HG03039 (cell line): Measurements from ENCODE around the gene PCDH7.

ENCODE experiments used
- ATAC-seq: cut with Tn5 transposase; IDR thresholded peaks from one replicate; pipeline ENCODE4 v1.9.1; 2021; ENCODE audit warnings: mild to moderate bottlenecking, moderate library complexity; ENCODE audit not compliant: unreplicated experiment

Gene PCDH7

GRCh38 chr4:30726090-30726675 is 6.0 kb downstream of the PCDH7 start:
- ATAC-seq = no peak

DNA sequence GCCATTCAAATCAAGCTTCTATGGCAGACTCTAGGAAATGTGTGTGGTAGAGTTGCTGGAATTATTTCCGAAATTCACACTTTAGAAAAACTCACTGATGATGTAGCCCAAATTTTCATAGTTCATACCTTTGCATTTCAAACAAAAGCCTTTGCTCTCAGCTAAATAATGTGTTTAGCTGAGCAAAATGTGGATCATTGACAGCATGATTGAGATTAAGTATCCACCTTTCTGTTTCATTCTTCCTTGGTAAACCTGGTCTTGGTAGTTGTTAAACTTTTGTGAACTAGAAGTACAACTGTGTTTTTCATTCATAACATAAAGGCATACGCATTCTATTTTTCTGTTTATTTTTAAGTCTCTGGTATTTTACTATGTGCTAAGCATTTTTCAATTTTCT is 7.2 kb downstream of the PCDH7 start:
- no peak for ATAC-seq

DNA sequence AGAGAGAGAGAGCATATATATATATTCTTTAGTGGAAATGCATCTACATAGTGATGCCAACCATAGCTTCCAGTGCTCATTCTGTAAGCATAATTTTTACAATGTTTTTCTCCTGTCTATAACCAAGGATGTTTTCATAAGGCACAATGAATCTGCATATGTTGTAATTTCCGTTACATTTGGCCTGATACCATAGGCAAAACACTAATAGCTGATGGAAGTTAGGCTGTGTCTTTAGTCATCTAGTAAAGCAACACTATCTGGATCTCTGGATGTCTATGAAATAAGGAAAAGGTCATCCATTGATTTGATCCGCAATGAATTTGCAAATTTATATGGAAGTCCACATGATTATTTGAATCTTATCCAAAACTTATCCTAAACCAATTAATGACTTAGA is 8.1 kb downstream of the PCDH7 start:
- ATAC-seq = no peak

- ATAC-seq = no peak
Measured at GRCh38 chr4:30743897-30744296, 23.7 kb downstream of the PCDH7 start.

DNA sequence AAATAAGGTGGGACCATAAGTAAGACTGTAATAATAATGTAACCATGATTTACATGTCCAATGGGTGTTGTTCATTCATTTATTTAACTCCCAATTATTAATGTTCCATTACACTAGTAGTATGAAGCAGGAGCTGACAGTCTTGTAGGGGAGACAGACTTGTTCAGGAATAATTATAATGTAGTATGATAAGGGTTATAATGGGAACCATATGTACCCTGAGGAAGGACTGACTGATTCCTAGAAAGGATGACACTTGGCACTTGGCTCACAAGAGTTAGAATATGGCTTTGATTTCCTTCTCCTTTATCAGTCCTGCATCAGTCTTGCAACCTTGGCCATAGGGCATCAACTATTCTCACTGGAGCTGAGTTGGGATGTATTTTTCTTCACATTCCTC is 24.2 kb downstream of the PCDH7 start:
- ATAC-seq = no peak

DNA sequence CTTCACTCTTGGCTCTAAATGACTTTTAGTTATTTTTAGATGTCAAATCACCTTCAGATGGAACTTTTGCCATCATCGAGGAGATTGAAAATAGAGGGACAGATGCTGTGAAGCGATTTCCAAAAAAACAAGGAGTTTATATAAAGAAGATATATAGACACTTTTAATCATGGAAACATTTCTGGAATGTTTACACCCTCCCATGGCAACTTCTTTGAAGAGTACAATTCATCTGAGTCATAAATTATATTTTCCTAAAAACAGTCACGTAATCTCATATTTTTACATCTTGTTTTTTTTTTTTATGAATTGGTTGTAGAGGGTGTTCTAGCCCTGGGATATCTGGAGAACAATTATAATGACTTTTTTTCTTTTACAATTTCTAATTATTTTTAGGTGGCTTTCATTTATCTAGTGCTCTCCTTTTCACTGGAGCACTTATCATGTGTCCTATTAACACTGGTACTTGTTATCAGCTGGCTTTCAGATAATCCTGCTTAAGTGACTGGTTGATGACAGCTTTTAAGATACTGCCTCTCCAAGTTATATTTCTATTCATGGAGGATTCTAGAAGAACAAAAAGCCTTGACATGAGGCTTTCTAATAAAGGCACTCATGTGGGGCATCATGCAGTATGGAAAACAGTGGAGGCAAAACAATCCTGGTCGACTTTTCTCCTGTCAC is 24.9 kb downstream of the PCDH7 start:
- no peak for ATAC-seq

- no peak for ATAC-seq
Measured at GRCh38 chr4:30746735-30747134, 26.6 kb downstream of the PCDH7 start.

DNA sequence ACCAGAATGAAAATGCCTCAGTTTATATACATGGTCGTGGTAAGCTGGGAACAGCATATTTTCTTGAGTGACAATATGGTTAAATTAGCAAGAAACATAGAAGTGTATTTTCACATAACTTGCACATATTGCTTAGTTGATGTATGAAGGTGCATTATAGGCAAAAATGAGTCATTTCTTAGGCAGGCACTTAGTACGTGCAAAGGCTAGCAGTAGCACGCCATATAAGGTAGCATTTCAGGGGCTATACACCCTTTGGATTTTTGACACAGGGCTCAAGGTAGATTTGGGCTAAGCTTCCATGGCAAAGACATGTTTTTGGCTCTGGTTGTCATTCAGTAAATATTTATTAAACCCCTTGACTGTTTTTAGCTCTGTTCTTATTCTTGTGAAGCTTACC is 33.1 kb downstream of the PCDH7 start:
- no peak for ATAC-seq

DNA sequence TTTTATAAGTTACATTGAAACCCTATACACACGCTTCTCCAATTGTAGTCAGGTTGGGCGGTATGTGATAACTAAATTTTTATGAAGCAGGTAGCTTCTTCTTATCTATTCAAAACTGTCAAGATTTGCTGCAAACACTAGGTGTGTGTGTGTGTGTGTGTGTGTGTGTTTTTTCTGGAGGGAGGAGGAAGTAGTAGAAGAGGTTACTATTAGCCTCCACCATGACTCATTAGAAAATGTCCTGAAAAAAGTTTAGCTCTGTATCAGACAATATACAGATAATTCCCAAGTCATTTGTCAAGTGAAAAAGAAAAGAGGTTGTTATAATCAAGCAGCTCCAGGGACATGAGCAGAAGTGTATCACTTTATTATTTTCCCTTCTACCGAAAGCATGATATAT is 33.9 kb downstream of the PCDH7 start:
- ATAC-seq = no peak

DNA sequence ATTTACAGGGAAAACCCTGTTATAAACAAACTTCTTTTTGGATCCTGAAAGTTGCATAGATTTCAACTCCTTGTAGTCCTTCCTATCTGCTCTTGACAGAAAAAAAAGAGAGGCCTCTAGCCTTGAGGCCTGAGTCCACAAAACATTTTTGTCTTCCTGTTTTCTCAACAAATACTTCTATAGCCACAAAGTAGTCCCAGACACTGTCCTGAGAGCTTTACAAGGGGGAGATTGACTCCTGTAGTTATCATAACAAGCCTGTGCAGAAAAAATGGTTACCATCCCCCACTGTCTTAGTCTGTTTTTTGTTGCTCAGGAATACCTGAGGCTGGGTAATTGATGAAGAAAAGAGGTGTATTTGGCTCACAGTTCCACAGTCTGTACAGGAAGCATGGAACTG is 35.2 kb downstream of the PCDH7 start:
- no peak for ATAC-seq

- no peak for ATAC-seq
Measured at GRCh38 chr4:30756553-30756952, 36.4 kb downstream of the PCDH7 start.

DNA sequence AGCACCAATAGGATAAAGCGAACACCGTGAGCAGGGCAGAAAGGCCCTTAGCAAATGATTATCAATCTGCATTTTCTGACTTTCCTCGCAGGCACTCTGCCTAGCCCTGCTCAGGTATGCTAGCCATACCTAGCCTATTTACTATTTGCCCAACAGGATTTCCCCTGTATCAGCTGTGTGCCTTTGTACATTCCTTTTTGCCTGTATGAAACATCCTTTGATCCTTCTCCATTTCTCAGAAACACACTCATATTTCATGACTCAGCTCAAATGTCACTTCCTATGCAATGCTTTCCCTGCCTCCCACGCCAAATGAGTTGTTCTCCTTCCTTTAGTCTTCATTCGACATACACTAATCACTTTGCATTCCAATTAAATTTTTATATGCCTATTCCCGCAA is 37.2 kb downstream of the PCDH7 start:
- no peak for ATAC-seq

GRCh38 chr4:30760551-30760950 is 40.4 kb downstream of the PCDH7 start:
- ATAC-seq = no peak

GRCh38 chr4:30763321-30763727 is 43.2 kb downstream of the PCDH7 start:
- ATAC-seq = no peak

GRCh38 chr4:30765022-30765421 is 44.9 kb downstream of the PCDH7 start:
- ATAC-seq = no peak

DNA sequence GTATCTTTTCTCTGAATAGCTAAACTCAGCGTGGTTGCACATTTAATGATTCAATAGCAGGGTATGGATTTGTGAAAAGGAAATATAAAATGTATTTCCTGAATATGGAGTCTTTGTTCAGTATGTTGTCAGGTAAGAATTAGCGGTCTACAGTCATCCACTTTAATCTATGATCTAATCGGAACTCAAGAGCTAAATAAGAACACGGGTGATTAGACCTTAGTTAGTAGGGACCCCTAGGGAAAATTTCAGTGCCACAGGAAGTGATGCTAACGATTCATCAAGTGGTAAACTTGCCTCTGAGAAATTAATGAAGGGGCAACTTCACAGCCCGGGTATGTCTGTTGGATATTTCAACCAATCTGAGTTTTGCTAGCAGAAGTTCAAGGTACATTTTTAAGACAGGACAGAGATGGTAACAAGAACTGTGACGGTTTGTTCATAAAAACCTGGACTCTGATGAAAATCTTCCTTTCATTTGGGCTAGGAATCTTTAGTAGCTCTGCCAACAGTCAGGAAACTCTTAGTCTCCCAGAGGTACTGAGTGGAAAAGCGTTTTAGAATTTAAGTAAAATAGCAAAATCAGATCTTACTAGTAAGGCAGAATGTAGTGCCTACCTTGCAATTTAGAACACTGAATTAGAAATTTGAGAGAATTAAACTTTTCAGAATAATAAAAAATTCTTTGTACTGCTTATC is 47.1 kb downstream of the PCDH7 start:
- no peak for ATAC-seq

DNA sequence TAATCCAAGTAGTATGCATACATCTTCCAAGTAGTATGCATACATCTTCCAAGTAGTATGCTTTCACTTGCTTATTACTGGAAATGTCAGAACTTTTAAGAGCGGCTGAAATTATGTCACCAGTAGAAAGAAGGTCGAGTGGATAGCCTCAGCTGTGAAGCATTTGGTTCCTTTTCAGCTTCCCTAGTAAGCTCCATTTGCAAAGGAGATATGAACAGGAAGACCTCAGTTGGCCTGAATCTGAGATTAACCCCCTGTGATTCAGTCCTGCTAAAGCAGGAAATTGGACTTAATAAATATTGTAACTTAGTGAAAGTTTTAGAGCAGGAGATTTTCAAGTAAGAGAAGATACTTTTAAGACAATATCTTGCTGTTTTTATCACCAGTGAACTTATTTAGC is 48.1 kb downstream of the PCDH7 start:
- no peak for ATAC-seq

DNA sequence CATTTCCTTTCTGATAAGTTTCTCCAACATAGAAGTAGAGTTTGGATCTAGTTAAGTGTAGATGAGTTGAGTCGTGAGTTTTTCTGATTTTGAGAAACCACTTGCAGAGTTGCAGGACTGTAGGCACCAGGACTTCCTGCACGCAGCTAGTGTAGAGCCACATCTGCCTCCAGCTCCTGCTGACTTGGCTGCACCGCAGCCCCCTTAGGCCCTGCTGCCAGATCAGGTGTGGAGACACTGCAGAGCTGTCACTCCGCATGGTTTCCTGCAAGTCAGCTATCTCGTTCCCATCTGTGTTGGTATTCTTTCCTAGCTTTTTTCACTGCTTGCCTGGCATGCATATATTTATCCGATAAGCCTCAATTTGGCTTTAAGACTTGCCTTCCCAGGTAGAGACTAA is 48.9 kb downstream of the PCDH7 start:
- no peak for ATAC-seq

- ATAC-seq = no peak
Measured at GRCh38 chr4:30770049-30770549, 49.9 kb downstream of the PCDH7 start.

DNA sequence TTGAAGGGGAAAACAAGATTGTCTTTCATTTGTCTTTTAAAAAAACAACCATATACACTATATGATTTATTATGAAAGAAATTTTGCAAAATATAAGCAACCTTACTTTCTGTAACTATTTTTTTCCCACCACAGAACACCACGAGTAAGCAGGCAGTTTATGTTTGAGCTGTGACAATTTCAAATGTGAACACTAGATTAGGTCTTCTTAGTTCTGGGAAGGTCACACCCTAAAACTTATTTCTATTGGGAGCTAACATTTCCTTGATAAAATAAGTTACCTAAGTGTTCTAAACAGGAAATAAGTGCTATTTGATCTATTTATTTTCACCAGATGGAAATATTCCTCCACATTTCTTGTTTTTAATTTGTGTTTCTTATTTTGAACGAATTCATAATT is 50.6 kb downstream of the PCDH7 start:
- no peak for ATAC-seq

DNA sequence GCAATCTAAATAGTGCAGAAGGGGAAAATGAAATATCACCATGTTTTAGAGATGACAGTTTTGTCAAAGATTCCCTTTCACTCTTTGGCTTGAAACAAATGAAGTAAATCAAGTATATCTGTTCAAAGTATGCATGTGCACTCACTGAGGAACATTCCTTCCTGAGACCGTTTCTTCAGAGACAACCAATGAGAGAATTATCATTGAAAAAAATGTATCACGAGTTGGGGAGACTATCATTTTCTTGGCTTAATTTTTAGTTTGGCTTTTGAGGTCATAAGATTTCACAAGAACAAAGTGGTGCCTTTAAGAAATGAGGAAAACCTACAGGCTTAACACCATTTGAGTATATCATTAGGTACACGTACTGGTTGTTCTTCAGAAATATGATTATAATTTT is 56.3 kb downstream of the PCDH7 start:
- ATAC-seq = no peak

- no peak for ATAC-seq
Measured at GRCh38 chr4:30776921-30777415, 56.8 kb downstream of the PCDH7 start.
